Effector memory CD4-positive, alpha-beta T cell (primary cell): ENCODE data around the gene OR10K2.

Experiments
- DNase-seq, 3 donors: peaks; one replicate each; pipeline ENCODE4 v3.0.0-alpha.2; 2020
- H3K27ac ChIP-seq: 2 replicates; pipeline ENCODE4 v1.7.0; 2013; ENCODE audit warnings: mild to moderate bottlenecking, low read length, moderate library complexity; ENCODE audit not compliant: insufficient read depth, poor library complexity, severe bottlenecking
- H3K27me3 ChIP-seq: replicated peaks from 2 replicates; pipeline ENCODE4 v1.7.0; 2013; ENCODE audit warnings: mild to moderate bottlenecking, low read length; ENCODE audit not compliant: insufficient read depth, control insufficient read depth, poor library complexity, severe bottlenecking
- H3K36me3 ChIP-seq: 2 replicates; pipeline ENCODE4 v1.7.0; 2013; ENCODE audit warnings: mild to moderate bottlenecking, low read length, moderate library complexity; ENCODE audit not compliant: control insufficient read depth, insufficient read depth
- H3K4me1 ChIP-seq: 2 replicates; pipeline ENCODE4 v1.7.0; 2013; ENCODE audit warnings: low read length, mild to moderate bottlenecking; ENCODE audit not compliant: control insufficient read depth, insufficient read depth, poor library complexity, severe bottlenecking
- H3K4me3 ChIP-seq: 2 replicates; pipeline ENCODE4 v1.7.0; 2013; ENCODE audit warnings: low read length, low read depth, mild to moderate bottlenecking; ENCODE audit not compliant: insufficient read depth, poor library complexity, severe bottlenecking
- H3K9me3 ChIP-seq: 2 replicates; pipeline ENCODE4 v1.7.0; 2013; ENCODE audit warnings: mild to moderate bottlenecking, low read length, moderate library complexity; ENCODE audit not compliant: control insufficient read depth

Gene OR10K2

GRCh38 chr1:158422212-158422611 lies 3.8 kb downstream of the OR10K2 start:
- no peak for DNase-seq
- no peaks in the 10 kb centered on the region for H3K4me1 ChIP-seq
- no peaks in the 10 kb centered on the region for H3K27me3 ChIP-seq
- H3K27ac ChIP-seq = no peak overlapping the region
- H3K9me3 ChIP-seq = no peaks in the 10 kb centered on the region
- no peak overlapping the region for H3K4me3 ChIP-seq
- no peaks in the 10 kb centered on the region for H3K36me3 ChIP-seq

DNA sequence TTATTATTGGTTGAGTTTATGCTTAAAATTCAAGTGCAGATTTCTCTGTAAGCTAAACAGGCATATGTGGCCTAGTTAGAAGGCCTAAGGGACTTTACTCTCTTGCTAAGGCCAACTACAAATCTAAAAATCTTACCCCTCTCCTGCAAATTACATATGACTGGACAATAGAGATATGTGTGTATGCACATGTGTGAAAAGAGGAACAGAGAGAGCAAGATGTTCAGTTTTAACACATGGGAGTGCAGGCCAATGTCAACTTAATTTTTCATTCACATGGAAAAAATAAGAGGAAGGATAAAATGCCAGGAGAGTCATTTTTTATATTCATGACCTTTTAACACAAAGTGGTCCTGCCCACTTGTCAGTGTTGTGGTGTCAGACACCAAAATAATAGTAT lies 8.5 kb downstream of the OR10K2 start:
- DNase-seq = no peak
- H3K27me3 ChIP-seq = no peaks in the 10 kb centered on the region

DNA sequence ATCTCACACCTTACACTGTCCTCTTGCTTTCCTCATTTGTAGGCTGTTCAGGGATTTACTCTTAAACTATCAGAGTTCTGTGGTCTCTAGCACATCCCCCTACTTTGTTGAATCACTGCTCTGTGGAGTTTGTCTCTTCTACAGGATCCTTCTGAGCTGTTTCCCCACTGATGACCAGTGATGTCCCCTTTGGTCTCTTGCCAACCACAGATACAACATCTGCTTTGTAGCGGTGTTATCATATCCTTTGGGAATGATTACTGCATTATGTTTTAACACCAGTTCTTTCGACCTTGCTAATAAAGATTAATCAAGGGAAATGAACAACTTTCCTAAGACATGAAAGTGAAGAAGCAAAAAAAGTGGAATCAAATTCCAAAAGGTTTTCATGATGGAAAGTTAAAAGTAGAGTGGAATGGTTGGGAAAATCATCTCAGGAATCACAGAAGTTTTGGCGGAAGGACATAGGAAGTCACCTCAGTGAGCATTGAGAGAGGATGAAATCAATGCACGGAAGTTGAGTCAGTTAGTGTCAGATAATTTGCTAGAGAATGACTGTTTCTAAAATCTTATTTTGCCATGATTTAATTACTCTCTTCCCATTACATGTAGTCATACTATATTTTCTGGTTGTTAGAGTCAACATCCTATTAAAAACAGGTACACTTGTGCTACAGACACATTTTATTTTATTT lies 11.2 kb downstream of the OR10K2 start:
- H3K36me3 ChIP-seq = no peaks in the 10 kb centered on the region

More for the DNA sequence above, 8.5 kb downstream of the OR10K2 start:
- no peak overlapping the region for H3K4me3 ChIP-seq
- H3K27ac ChIP-seq = no peak overlapping the region
- no peaks in the 10 kb centered on the region for H3K36me3 ChIP-seq
- no peaks in the 10 kb centered on the region for H3K9me3 ChIP-seq
- no peaks in the 10 kb centered on the region for H3K4me1 ChIP-seq

GRCh38 chr1:158407092-158407491 lies 18.9 kb downstream of the OR10K2 start:
- no peak for DNase-seq
- no peaks in the 10 kb centered on the region for H3K27me3 ChIP-seq
- H3K36me3 ChIP-seq = no peaks in the 10 kb centered on the region
- no peaks in the 10 kb centered on the region for H3K4me1 ChIP-seq
- no peaks in the 10 kb centered on the region for H3K9me3 ChIP-seq
- H3K4me3 ChIP-seq = no peak overlapping the region
- H3K27ac ChIP-seq = no peak overlapping the region

More for the DNA sequence above, 11.2 kb downstream of the OR10K2 start:
- no peaks in the 10 kb centered on the region for H3K4me1 ChIP-seq
- H3K27me3 ChIP-seq = no peaks in the 10 kb centered on the region
- no peak overlapping the region for H3K4me3 ChIP-seq
- H3K27ac ChIP-seq = no peak overlapping the region
- DNase-seq = no peak
- H3K9me3 ChIP-seq = no peaks in the 10 kb centered on the region

DNA sequence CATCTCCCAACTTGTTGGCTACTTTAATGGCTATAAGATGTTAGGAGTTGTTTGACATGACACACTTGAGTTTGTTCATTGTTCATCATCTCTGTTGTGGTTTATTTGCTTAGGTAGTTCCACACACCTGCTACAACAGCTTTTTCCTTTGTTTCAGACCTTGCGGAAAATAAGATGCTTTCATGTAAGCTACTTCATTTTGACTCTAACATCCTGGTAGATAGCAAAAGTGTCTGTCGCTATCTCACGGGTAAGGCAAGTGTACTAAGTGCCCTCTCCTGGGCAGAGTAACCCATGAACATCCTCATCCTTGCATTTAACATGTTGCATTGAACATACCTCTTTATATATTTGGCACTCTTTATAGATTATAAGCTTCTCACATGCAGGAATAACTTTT lies 25.2 kb downstream of the OR10K2 start:
- Histone ChIP-seq H3K27me3 (no peaks in the 10 kb centered on the region), H3K36me3 (no peaks in the 10 kb centered on the region), H3K27ac (no peak overlapping the region), H3K4me3 (no peak overlapping the region), H3K9me3 (no peaks in the 10 kb centered on the region), H3K4me1 (no peaks in the 10 kb centered on the region)
- no peak for DNase-seq

DNA sequence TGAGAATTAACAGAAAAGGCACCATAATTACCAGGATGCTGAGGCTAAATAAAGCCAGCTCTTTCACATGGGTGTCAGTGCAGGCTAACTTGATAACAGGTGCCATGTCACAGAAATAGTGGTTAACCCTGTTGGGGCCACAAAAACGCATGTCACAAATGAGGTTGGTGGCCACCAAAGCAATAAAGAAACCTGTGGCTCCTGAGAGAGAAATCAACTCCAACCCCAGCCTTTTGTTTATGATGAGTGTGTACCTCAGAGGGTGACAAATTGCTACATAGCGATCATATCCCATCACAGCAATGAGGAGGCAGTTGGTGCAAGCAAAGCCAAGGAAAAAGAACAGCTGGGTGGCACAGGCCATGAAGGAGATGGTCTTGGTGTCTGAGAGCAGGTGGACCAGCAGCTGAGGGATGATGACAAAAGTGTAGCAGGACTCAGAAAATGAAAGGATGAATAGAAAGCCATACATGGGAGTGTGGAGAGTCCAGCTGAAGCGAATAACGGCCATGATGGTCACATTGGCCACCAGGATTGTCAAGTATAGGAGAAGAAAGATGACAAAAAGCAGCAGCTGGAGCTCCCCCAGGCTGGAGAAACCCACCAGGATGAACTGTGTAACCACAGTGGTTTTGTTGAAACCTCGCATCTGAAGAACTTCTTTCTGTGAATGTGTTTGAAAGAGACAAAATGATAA lies 27.1 kb downstream of the OR10K2 start, which contains the start of gene OR10T2:
Gene OR10T2, minus strand, starts transcription at position 649 of the 697 bp plus-strand sequence. Its CDS starts 0 bp downstream, at position 649.
- no peaks in the 10 kb centered on the region for H3K27me3 ChIP-seq
- H3K4me1 ChIP-seq = no peaks in the 10 kb centered on the region
- H3K27ac ChIP-seq = no peak within 1 kb of the TSS
- no peaks in the 10 kb centered on the region for H3K36me3 ChIP-seq
- no peak within 1 kb of the TSS for H3K4me3 ChIP-seq
- no peaks in the 10 kb centered on the region for H3K9me3 ChIP-seq
- DNase-seq = no peak

- H3K27ac ChIP-seq = no peak overlapping the region
- DNase-seq = no peak
- no peaks in the 10 kb centered on the region for H3K36me3 ChIP-seq
- no peaks in the 10 kb centered on the region for H3K27me3 ChIP-seq
- no peaks in the 10 kb centered on the region for H3K9me3 ChIP-seq
- H3K4me1 ChIP-seq = no peaks in the 10 kb centered on the region
- H3K4me3 ChIP-seq = no peak overlapping the region
These were observed 29.4 kb downstream of the OR10K2 start for GRCh38 chr1:158396646-158397045.

- no peak overlapping the region for H3K4me3 ChIP-seq
- H3K9me3 ChIP-seq = no peaks in the 10 kb centered on the region
- H3K27me3 ChIP-seq = no peaks in the 10 kb centered on the region
- no peak overlapping the region for H3K27ac ChIP-seq
- H3K4me1 ChIP-seq = no peaks in the 10 kb centered on the region
- no peak for DNase-seq
- H3K36me3 ChIP-seq = no peaks in the 10 kb centered on the region
These were observed 32.6 kb downstream of the OR10K2 start for GRCh38 chr1:158393476-158393875.

- Histone ChIP-seq H3K4me1 (no peaks in the 10 kb centered on the region), H3K4me3 (no peak overlapping the region), H3K27ac (no peak overlapping the region), H3K9me3 (no peaks in the 10 kb centered on the region), H3K27me3 (no peaks in the 10 kb centered on the region), H3K36me3 (no peaks in the 10 kb centered on the region)
- no peak for DNase-seq
These were observed 34.9 kb downstream of the OR10K2 start for GRCh38 chr1:158391099-158391498.

GRCh38 chr1:158390331-158390730 lies 35.7 kb downstream of the OR10K2 start:
- Histone ChIP-seq H3K4me3 (no peak overlapping the region), H3K9me3 (no peaks in the 10 kb centered on the region), H3K27ac (no peak overlapping the region), H3K27me3 (no peaks in the 10 kb centered on the region), H3K36me3 (no peaks in the 10 kb centered on the region), H3K4me1 (no peaks in the 10 kb centered on the region)
- DNase-seq = no peak
